NB4 (cell line): Measurements from ENCODE around the gene NBEA.

Source experiments
- MAX ChIP-seq: IDR thresholded peaks from 2 replicates; pipeline ENCODE4 v1.6.1; 2011; ENCODE audit warnings: low read depth, low read length
- POLR2A ChIP-seq: IDR thresholded peaks from 2 replicates; pipeline ENCODE4 v1.6.1; 2011; ENCODE audit warnings: mild to moderate bottlenecking; ENCODE audit not compliant: insufficient read length; ENCODE audit errors: extremely low read depth

GRCh38 chr13:35594096-35594495 is 652.0 kb downstream of the NBEA start:
- no peak for TF ChIP-seq POLR2A
- TF ChIP-seq MAX: no peak
